GM12873 (cell line): ENCODE data around the gene JUN.

Experiments used
- CTCF ChIP-seq: IDR thresholded peaks from 2 replicates; pipeline ENCODE4 v1.5.1; 2012; ENCODE audit warnings: low read depth, mild to moderate bottlenecking, moderate library complexity, low read length, control low read depth; ENCODE audit not compliant: insufficient read depth; ENCODE audit errors: missing control alignments

Gene JUN

GRCh38 chr1:58745117-58745516 lies 38.7 kb downstream of the JUN start:
- TF ChIP-seq CTCF: no peak

GRCh38 chr1:58741678-58742553 lies 41.9 kb downstream of the JUN start:
- no peak for TF ChIP-seq CTCF

- TF ChIP-seq CTCF: peak; percentile 64
Measured at GRCh38 chr1:58739856-58740466, 43.9 kb downstream of the JUN start.

- no peak for TF ChIP-seq CTCF
Measured at GRCh38 chr1:58738876-58739275, 45.0 kb downstream of the JUN start.

- TF ChIP-seq CTCF: no peak
Measured at GRCh38 chr1:58735586-58735985, 48.3 kb downstream of the JUN start.

- TF ChIP-seq CTCF: no peak
Measured at GRCh38 chr1:58734630-58735029, 49.2 kb downstream of the JUN start.

- no peak for TF ChIP-seq CTCF
Measured at GRCh38 chr1:58732087-58732775, 51.6 kb downstream of the JUN start.
